HG02973 (cell line): Measurements from ENCODE around the gene HSBP1.

Experiments
- ATAC-seq: cut with Tn5 transposase; IDR thresholded peaks from one replicate; pipeline ENCODE4 v1.9.1; 2021; ENCODE audit warnings: moderate library complexity; ENCODE audit not compliant: unreplicated experiment

The HSBP1 gene

GRCh38 chr16:83835586-83836566 is 28.1 kb downstream of the HSBP1 start:
- no peak for ATAC-seq

GRCh38 chr16:83837566-83837965 is 29.8 kb downstream of the HSBP1 start:
- no peak for ATAC-seq

- ATAC-seq = no peak
Measured at GRCh38 chr16:83838151-83838550, 30.4 kb downstream of the HSBP1 start.

GRCh38 chr16:83839561-83839960 is 31.8 kb downstream of the HSBP1 start:
- ATAC-seq = no peak

- no peak for ATAC-seq
Measured at GRCh38 chr16:83840060-83840617, 32.4 kb downstream of the HSBP1 start.

GRCh38 chr16:83842291-83842690 is 34.5 kb downstream of the HSBP1 start:
- no peak for ATAC-seq

- no peak for ATAC-seq
Measured at GRCh38 chr16:83842756-83843507, 35.2 kb downstream of the HSBP1 start.

- ATAC-seq = no peak
Measured at GRCh38 chr16:83843657-83844056, 35.9 kb downstream of the HSBP1 start.

GRCh38 chr16:83845263-83845662 is 37.5 kb downstream of the HSBP1 start:
- no peak for ATAC-seq

- ATAC-seq = no peak
Measured at GRCh38 chr16:83847371-83848225, 39.8 kb downstream of the HSBP1 start.

- ATAC-seq = no peak
Measured at GRCh38 chr16:83849421-83849820, 41.6 kb downstream of the HSBP1 start.

GRCh38 chr16:83850947-83851346 is 43.2 kb downstream of the HSBP1 start:
- no peak for ATAC-seq

- ATAC-seq = no peak
Measured at GRCh38 chr16:83851473-83851872, 43.7 kb downstream of the HSBP1 start.

GRCh38 chr16:83852774-83853173 is 45.0 kb downstream of the HSBP1 start:
- no peak for ATAC-seq

GRCh38 chr16:83853834-83854233 is 46.1 kb downstream of the HSBP1 start:
- no peak for ATAC-seq

GRCh38 chr16:83854420-83854819 is 46.6 kb downstream of the HSBP1 start:
- ATAC-seq = no peak

- no peak for ATAC-seq
Measured at GRCh38 chr16:83856792-83857191, 49.0 kb downstream of the HSBP1 start.

- no peak for ATAC-seq
Measured at GRCh38 chr16:83859265-83859664, 51.5 kb downstream of the HSBP1 start.

- ATAC-seq = no peak
Measured at GRCh38 chr16:83862661-83863060, 54.9 kb downstream of the HSBP1 start.

- no peak for ATAC-seq
Measured at GRCh38 chr16:83863682-83864081, 55.9 kb downstream of the HSBP1 start.
